Activated CD4-positive, alpha-beta T cell treated with anti-CD3 and anti-CD28 coated beads, Interleukin-2, Interleukin-4, amounts not matched to agents 100 ng/mL and 50 ng/mL, durations not matched to agents 16 hours and 8 hours (primary cell): ENCODE data around the gene SLC22A23.
"Not testable (repeated sequence)": the region's sequence is repeated elsewhere in the genome, so short reads cannot be mapped to it uniquely, and the experiment has no call there.

Source experiments
- DNase-seq: peaks from one replicate; pipeline ENCODE4 v3.0.0-alpha.2; 2020; ENCODE audit warnings: low spot score

SLC22A23 gene

GRCh38 chr6:3263096-3263495, 193.8 kb downstream of the SLC22A23 start:
- DNase-seq: no peak

GRCh38 chr6:3261921-3262320, 194.9 kb downstream of the SLC22A23 start:
- no peak for DNase-seq

- no peak for DNase-seq
Measured at GRCh38 chr6:3261518-3261820, 195.4 kb downstream of the SLC22A23 start.

GRCh38 chr6:3260772-3261517, 195.9 kb downstream of the SLC22A23 start:
- no peak for DNase-seq

- DNase-seq: no peak
Measured at GRCh38 chr6:3260296-3260695, 196.6 kb downstream of the SLC22A23 start.

GRCh38 chr6:3259491-3259958, 197.3 kb downstream of the SLC22A23 start:
- peak; percentile 30 for DNase-seq

GRCh38 chr6:3258720-3259490, 197.9 kb downstream of the SLC22A23 start, which contains the start of gene PSMG4:
TSS of gene PSMG4 (plus strand) at chr6:3258947. CDS start at chr6:3259023, 76 bp downstream.
- peak; percentile 95 for DNase-seq

DNA sequence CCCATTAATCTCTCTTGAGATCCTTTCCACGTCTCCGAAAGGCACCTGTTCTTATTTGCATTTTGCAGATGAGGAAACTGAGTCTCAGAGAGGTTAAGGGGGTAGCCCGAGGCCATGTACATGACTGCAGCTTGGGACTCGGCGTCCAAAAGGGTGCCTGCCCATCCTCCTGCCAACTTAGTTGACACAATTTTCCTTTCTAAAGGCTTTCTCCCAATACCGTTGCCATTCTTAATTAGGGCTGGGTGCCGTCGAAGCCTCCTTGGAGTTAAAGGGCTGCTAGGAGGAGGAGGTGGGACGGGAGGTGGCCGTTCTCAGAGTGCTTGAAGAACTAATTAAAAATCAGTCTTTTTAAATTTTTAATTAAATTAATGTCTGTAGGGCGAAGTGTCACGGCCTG, 198.6 kb downstream of the SLC22A23 start:
- no peak for DNase-seq

DNA sequence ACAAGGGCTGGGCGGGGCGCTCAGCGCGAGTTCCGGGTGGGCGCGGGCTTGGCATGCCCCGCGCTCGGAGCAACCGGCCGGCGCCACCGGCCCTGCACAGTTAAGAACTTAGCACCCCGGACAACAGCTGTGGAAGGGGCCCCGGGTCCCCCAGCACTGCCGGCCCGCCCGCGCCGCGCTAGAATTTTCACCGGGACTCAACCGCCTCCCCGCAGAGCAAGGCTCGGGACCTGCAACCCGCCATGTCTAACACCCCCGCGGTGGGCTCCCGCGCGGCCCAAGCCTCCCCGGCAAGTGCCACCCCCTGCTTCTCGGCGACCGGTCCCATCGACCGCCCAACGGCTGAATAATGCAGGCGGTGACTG, 203.3 kb downstream of the SLC22A23 start:
- no peak for DNase-seq

DNA sequence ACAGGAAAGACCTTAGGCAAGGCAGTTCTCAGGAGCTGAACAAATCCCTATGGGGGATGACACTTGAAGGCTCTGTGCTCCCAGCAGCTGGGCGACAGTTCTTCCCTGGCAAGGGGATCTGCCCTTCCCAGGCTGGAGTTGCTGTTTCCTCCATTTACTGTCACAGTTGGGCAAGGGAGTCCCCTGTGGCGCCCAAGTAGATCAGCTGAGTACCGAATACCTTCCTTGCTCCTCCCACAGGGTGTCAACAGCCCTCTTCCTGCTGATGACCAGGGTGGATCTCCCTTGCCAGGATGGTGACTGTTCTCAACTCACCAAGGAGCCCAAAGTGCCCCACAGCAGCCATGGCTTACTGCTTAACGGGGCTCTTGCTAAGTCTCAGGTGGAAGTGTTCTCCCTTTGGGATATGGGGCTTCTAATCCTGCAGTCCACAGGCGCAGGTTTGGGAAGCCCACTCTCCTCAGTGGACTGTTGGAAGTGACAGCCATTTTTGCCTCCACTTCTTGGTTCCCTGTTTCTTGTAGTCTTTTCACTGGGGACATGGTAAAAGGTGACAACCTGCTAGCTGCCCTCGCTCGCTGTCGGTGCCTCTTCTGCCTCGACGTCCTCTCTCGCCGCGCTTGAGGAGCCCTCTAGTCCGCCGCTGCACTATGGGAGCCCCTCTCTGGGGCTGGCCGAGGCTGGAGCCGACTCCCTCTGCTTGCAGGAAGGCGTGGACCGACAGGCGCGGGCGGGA, 203.8 kb downstream of the SLC22A23 start:
- no peak for DNase-seq

DNA sequence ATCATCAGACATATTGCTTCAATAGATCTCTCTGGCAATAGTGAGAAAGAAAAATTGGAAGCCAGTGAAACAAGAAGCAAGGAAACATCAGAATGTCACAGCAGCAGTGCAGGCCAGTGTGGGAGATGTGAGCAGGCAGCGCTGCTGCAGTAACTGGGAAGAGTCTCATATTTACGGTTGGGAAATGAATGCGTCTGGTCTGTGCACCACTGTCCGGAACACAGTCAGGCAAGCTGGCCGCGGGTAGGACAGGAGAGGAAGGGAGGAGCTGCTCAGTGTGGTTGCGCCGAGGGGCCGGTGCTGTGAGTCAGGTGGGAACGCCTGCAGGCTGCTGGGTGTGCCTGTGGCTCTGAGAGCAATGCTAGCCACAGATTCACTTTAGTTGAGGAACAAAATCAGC, 204.5 kb downstream of the SLC22A23 start:
- DNase-seq: no peak

DNA sequence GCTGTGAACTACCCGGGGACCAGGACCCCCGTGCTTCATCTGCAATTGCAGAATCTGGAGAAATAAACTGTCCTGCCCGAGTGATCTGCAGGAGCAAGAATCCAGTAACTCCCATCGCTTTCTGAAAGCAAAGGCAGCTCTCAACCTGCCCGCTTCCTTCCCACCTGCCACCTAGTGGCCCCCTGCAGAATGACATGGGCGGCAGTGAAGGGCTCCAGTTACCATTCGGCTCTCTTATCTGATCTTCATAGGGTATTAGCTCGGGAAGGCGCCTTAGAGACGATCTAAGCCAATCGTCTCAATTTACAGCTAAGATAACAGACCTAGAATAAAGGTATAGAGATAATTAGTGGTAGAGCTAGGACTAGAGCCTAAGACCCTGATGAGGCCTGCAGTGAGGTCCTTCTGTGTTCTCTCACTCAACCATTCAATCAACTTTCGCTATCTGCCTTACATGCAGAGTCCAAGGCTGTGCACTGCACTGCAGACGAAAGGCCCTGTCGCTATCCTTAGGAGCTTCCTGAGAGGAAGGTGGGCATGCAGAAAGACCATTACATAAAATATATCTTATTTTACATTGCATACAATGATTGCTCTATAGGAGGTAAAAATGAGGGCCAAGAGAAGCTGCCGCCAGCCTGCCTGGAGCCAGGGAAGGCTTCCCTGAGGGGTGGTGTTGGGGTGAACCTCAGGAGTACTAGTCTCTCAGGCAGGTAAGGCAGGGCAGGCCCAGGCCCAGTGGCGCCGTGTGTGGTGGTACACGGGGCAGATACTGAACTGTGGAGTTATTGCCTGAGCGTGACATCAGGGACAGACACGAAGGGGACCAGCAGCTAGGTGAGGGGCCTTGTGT, 205.2 kb downstream of the SLC22A23 start:
- DNase-seq: peak; percentile 83

GRCh38 chr6:3250231-3250675, 206.6 kb downstream of the SLC22A23 start:
- no peak for DNase-seq

DNA sequence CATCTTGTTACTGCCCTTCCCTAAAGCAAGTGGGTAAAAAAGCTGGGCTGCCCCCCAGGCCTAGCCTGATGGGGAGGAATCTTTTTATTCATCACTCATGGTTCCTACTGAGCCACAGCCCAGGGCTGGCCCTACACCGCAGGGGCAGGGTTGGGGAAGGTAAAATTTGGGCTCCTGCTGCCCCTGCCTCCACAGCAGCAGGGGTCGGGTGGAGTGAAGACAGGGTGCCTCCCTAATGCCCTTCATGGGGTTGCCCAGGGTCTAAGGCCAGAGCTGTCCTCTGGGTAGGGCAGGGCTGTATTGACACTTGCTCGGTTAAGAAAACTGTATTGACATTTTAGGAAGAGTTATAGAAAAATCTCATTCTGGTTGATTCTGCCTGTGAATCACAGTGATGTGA, 207.0 kb downstream of the SLC22A23 start:
- no peak for DNase-seq

DNA sequence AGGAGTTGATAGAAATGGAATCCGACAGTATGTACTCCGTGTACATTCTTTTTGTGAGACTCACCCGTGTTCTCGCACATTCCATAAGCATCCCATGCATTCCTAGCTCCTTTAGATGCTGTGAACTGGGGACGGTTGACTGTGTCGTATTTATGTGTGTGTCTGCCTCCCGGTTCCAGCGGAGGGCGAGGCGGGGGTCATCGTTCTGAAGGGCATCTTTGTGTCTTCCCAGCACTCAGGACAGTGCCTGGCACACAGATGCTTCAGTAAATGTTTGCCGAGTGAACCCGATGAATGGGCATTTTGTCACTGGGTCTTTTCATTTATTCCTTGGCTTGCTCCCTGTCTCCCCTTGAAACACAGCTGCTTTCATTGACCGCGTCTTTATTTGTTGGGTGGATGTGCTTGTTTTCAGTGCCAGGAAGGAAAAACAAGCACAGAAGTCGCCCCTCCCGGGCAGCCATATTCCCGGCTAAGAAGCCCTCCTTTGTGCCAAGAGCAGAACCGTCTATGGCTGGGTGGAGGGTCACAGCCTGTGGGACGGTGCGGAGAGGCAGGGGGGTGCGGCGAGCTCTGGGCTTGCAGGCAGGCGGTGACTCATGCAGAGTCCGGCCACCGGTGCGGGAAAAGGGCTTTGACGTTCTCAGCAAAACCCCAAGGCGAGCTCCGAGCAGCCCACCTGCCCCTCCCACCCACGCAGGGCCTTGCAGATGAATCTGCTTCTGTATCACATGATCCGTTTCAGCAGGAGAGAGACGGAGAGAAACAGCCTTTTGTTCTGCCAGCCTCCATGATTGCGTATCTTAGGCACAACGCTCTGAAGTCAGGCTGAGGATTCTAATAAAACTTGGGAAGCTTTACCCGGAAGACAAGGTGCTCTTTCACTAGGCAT, 209.3 kb downstream of the SLC22A23 start:
- no peak for DNase-seq

DNA sequence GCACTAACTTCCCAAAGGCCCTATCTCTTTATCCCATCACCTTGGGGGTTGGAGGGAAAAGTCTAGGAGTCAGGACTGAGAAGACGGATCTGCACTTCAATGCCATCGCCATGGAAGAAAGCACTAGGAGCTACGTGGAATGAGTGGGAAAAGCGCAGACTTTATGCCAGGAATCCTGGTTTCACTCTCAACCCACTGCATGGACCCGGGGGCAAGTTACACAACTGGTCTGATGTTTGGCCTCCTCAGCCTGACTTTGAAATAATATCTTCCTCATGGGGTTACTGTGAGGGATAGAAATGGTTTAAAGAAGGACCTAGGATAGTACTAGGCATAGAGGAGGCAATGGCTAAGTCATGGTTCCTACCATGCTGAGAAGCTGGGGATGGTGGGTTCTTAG, 211.6 kb downstream of the SLC22A23 start:
- no peak for DNase-seq

- DNase-seq: not testable (repeated sequence)
Measured at GRCh38 chr6:3244832-3245161, 212.1 kb downstream of the SLC22A23 start.

DNA sequence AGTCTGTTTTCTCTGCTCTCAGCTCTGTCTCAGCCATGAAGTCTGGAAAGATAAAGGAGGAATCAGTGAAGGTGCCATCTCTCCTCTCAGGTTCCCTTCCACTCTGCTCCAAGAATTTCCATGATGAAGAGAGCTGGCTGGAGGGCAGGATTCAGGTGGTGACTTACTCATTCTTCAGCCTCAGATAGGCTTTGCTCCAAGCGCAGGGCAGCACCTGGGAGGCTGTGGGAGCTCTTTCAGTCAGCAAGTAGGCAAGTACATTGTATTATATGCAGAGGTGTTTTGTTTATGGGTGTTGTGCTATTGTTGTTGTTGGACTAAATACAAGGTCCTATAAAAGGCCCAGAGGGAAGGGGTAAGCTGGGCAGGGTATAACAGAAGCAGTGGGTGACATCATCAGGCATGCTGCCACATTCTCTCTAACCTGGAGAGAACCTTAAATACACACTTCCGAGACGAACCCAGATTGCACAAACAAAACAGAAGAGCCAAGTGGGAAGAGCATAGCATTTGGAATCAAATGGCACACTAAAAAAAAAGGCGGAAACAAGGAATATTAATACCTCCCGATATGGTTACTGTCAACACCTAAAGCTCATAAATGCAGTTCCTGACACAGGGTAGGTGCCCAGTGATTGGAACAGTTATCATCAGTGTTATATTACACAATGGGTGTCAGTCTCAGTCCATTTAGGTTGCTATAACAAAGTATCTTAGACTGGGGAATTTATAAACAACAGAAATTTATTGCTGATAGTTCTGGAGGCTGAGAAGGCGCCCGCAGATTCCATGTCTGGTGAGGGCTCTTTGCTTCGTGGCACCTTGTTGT, 212.6 kb downstream of the SLC22A23 start:
- DNase-seq: no peak

DNA sequence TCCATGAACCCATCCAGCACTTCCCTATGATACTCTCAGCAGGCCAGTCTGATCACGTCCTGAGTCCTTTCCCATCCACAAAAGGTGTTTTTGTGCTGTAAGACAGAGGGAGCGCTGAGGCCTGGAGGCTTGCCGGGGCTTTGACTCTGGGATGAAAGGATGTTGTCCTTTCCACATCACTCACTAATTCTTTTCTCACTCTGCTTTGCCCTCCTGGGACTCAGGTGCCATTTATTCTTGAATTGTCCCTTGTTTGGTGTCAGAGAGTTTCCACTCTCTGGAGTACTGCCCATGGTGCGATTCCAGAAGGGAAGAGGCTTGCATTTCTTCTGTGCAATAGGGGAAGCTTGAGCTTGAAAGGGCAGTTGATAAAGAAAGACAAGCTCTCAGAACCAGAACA, 214.1 kb downstream of the SLC22A23 start:
- DNase-seq: no peak

GRCh38 chr6:3241745-3242144, 215.1 kb downstream of the SLC22A23 start:
- not testable (repeated sequence) for DNase-seq
